Adipocyte (in vitro differentiated cells): Measurements from ENCODE around the gene LAT.

Source experiments
- DNase-seq: peaks from one replicate; pipeline ENCODE4 v3.0.0-alpha.2; 2015; ENCODE audit warnings: low read depth
- H3K27me3 ChIP-seq: replicated peaks from 2 replicates; pipeline ENCODE4 v1.7.0; 2013; ENCODE audit warnings: mild to moderate bottlenecking, low read length, moderate library complexity; ENCODE audit not compliant: control insufficient read depth, insufficient read depth
- H3K36me3 ChIP-seq: 2 replicates; pipeline ENCODE4 v1.7.0; 2013; ENCODE audit warnings: low read length, mild to moderate bottlenecking, moderate library complexity; ENCODE audit not compliant: control insufficient read depth, insufficient read depth, severe bottlenecking
- H3K4me1 ChIP-seq: 2 replicates; pipeline ENCODE4 v1.7.0; 2013; ENCODE audit warnings: mild to moderate bottlenecking, low read length, moderate library complexity; ENCODE audit not compliant: control insufficient read depth, insufficient read depth
- H3K4me3 ChIP-seq: 2 replicates; pipeline ENCODE4 v1.7.0; 2013; ENCODE audit warnings: mild to moderate bottlenecking, low read length, moderate library complexity
- H3K9ac ChIP-seq: 2 replicates; pipeline ENCODE4 v1.7.0; 2013; ENCODE audit warnings: mild to moderate bottlenecking, low read length, moderate library complexity
- H3K9me3 ChIP-seq: 2 replicates; pipeline ENCODE4 v1.7.0; 2013; ENCODE audit warnings: mild to moderate bottlenecking, low read length, moderate library complexity; ENCODE audit not compliant: control insufficient read depth

Gene LAT

GRCh38 chr16:29030086-29030840, 45.4 kb downstream of the LAT start:
- Histone ChIP-seq H3K27me3 (peaks cover 3% of the 10 kb centered on the region), H3K9me3 (no peaks in the 10 kb centered on the region), H3K4me1 (peaks cover 14% of the 10 kb centered on the region), H3K9ac (no peak overlapping the region), H3K36me3 (no peaks in the 10 kb centered on the region), H3K4me3 (no peak overlapping the region)
- no peak for DNase-seq
